GM12878 (cell line): ENCODE data around the gene CCM2. TPM values are rescaled to one million over a fixed set of nuclear protein-coding genes. Genes with fewer than 3 reads are reported as not detected.

ENCODE experiments used
- ATF2 ChIP-seq: IDR thresholded peaks from 2 replicates; pipeline ENCODE4 v1.6.1; 2012; ENCODE audit warnings: low read length, inconsistent platforms
- BACH1 ChIP-seq: fragments of 450-650 bp; IDR thresholded peaks from 2 replicates; pipeline ENCODE4 v1.6.1; 2017; ENCODE audit warnings: mild to moderate bottlenecking, borderline replicate concordance
- BRCA1 ChIP-seq: IDR thresholded peaks from 2 replicates; pipeline ENCODE4 v1.6.1; 2011; ENCODE audit warnings: low read depth, low read length, improper control_type of control experiment
- CREM ChIP-seq: IDR thresholded peaks from 2 replicates; pipeline ENCODE4 v1.6.1; 2014; ENCODE audit warnings: antibody characterized with exemption, low read depth
- DPF2 ChIP-seq: fragments of 450-650 bp; IDR thresholded peaks from 2 replicates; pipeline ENCODE4 v1.6.1; 2017; ENCODE audit warnings: mild to moderate bottlenecking
- E2F4 ChIP-seq: IDR thresholded peaks from 2 replicates; pipeline ENCODE4 v1.6.1; 2012; ENCODE audit warnings: low read depth, low read length, improper control_type of control experiment
- GABPA ChIP-seq: IDR thresholded peaks from 2 replicates; pipeline ENCODE4 v1.6.1; 2014; ENCODE audit warnings: antibody characterized with exemption, low read depth, mild to moderate bottlenecking, inconsistent platforms
- HCFC1 ChIP-seq: fragments of 150-350 bp; IDR thresholded peaks from 2 replicates; pipeline ENCODE4 v1.6.1; 2014; ENCODE audit warnings: low read length
- JUNB ChIP-seq: IDR thresholded peaks from 2 replicates; pipeline ENCODE4 v1.6.1; 2016; ENCODE audit warnings: antibody characterized with exemption, mild to moderate bottlenecking
- MEF2A ChIP-seq: IDR thresholded peaks from 2 replicates; pipeline ENCODE4 v1.6.1; 2011; ENCODE audit warnings: low read depth, mild to moderate bottlenecking, low read length, moderate library complexity; ENCODE audit not compliant: insufficient read depth
- MEF2B ChIP-seq: fragments of 450-650 bp; IDR thresholded peaks from 2 replicates; pipeline ENCODE4 v1.6.1; 2018; ENCODE audit warnings: mild to moderate bottlenecking, moderate library complexity; ENCODE audit not compliant: partially characterized antibody, poor library complexity, severe bottlenecking
- NR2F1 ChIP-seq: fragments of 450-650 bp; conservative IDR thresholded peaks from 2 replicates; pipeline ENCODE4 v1.6.1; 2017; ENCODE audit warnings: mild to moderate bottlenecking
- PBX3 ChIP-seq: IDR thresholded peaks from 2 replicates; pipeline ENCODE4 v1.6.1; 2011; ENCODE audit warnings: mild to moderate bottlenecking, low read depth, low read length, moderate library complexity; ENCODE audit not compliant: insufficient replicate concordance
- POLR2A ChIP-seq: IDR thresholded peaks from 2 replicates; pipeline ENCODE4 v1.6.1; 2011; ENCODE audit warnings: low read depth, mild to moderate bottlenecking, low read length
- POU2F2 ChIP-seq: IDR thresholded peaks from 3 replicates; pipeline ENCODE4 v1.6.1; 2011; ENCODE audit warnings: low read depth, mild to moderate bottlenecking, low read length, borderline replicate concordance
- REST ChIP-seq: IDR thresholded peaks from 2 replicates; pipeline ENCODE4 v1.6.1; 2012; ENCODE audit warnings: mild to moderate bottlenecking, low read depth, low read length
- SKIL ChIP-seq: fragments of 450-650 bp; IDR thresholded peaks from 2 replicates; pipeline ENCODE4 v1.6.1; 2017; ENCODE audit warnings: mild to moderate bottlenecking, low read depth, inconsistent platforms; ENCODE audit not compliant: poor library complexity, severe bottlenecking
- TBL1XR1 ChIP-seq: IDR thresholded peaks from 2 replicates; pipeline ENCODE4 v1.6.1; 2012; ENCODE audit warnings: low read depth, low read length, improper control_type of control experiment
- TCF7 ChIP-seq: IDR thresholded peaks from 2 replicates; pipeline ENCODE4 v1.6.1; 2014; ENCODE audit warnings: antibody characterized with exemption, borderline replicate concordance
- WRNIP1 ChIP-seq: IDR thresholded peaks from 2 replicates; pipeline ENCODE4 v1.6.1; 2011; ENCODE audit warnings: low read depth, low read length, improper control_type of control experiment, borderline replicate concordance
- ZNF24 ChIP-seq: fragments of 450-650 bp; IDR thresholded peaks from 2 replicates; pipeline ENCODE4 v1.6.1; 2017; ENCODE audit warnings: antibody characterized with exemption, mild to moderate bottlenecking
- polyA plus RNA-seq, 11 experiments: library from polyadenylated mRNA; depleted of rRNA in 4 of 11; unstranded in 6 of 11; stranded (reverse) in 5 of 11; fragments of >200 nt; fragmentation: Nextera tagmentation in 4 of 11; fragmentation: Illumina TruSeq in 1 of 11; extraction: Ambion mirVana in 4 of 11; extraction: Trizol in 1 of 11; gene quantifications; 1 replicate in 1 of 11; 2 replicates in 10 of 11; pipeline versions ENCODE4 v1.2.1 to v1.2.3, GENCODE V29; 2011 to 2016; ENCODE audit warnings: inconsistent platforms in 2 of 11, missing spikeins in 2 of 11, low read depth in 1 of 11
- total RNA-seq, 4 experiments: library from RNA; depleted of rRNA in 3 of 4; stranded (reverse); fragments of >200 nt in 3 of 4; fragmentation: Illumina TruSeq in 1 of 4; extraction: Trizol in 1 of 4; gene quantifications; 2 replicates each; pipeline versions ENCODE4 v1.2.1 to v1.2.3, GENCODE V29; 2013 to 2021

The CCM2 gene
- total and polyA plus RNA-seq, 10 of the 15 experiments (the other 5 are each of a cell fraction or from before 2014, with no cell fraction given) = 1.00 to 82.3 (median 48.7) TPM

- TF ChIP-seq E2F4 (no peak), TCF7 (no peak), POU2F2 (peak; percentile 67; the same call in 1 of the 3 replicates), ATF2 (no peak), HCFC1 (0 out of 2 replicates have a peak, but pooled peaks have one; percentile 9), REST (no peak), POLR2A (peak; percentile 81), NR2F1 (peak; percentile 32), TBL1XR1 (peak; percentile 95), BRCA1 (no peak), BACH1 (no peak; the same call in 1 of the 2 replicates), CREM (peak; percentile 66; the same call in 1 of the 2 replicates), WRNIP1 (0 out of 2 replicates have a peak, but pooled peaks have one; percentile 49), JUNB (no peak), PBX3 (no peak), MEF2B (peak; percentile 61), SKIL (no peak), DPF2 (peak; percentile 58), GABPA (no peak), ZNF24 (peak; percentile 26; the same call in 1 of the 2 replicates), MEF2A (peak; percentile 59; the same call in 1 of the 2 replicates)
Observed at GRCh38 chr7:44978511-44979366, 21.3 kb upstream of the CCM2 start, which contains the start of gene MYO1G (continued).
